ENCODE data around the gene TGIF2LY.
"Not testable (repeated sequence)": the region's sequence is repeated elsewhere in the genome, so short reads cannot be mapped to it uniquely, and the experiment has no call there.

Gene TGIF2LY

GRCh38 chrY:3578767-3579166 is at the start of gene TGIF2LY:
Gene TGIF2LY, plus strand, starts transcription at chrY:3579067. Its CDS starts 178 bp downstream, at chrY:3579245.
- not testable (repeated sequence) for DNase-seq

All from NCI-H187 (cell line).